B cell (primary cell): ENCODE results near the gene ADAMTS20. TPM values are rescaled to one million over a fixed set of nuclear protein-coding genes. Genes with fewer than 3 reads are reported as not detected.

Experiments
- ATAC-seq: fragments of 200-7000 bp; cut with Tn5 transposase; one replicate; pipeline ENCODE4 v1.10.0; 2021; ENCODE audit warnings: low read depth, mild to moderate bottlenecking, moderate number of reproducible peaks, moderate library complexity
- CTCF ChIA-PET: fragments of 350-600 bp; sonication (Branson Sonifier 250); formaldehyde crosslinking; loops from one replicate; lab custom pipeline; 2021; ENCODE audit warnings: antibody characterized with exemption, inconsistent platforms; lab: Charles Lee
- POLR2A ChIA-PET: fragments of 350-600 bp; sonication (Branson Sonifier 250); formaldehyde crosslinking; loops from one replicate; lab custom pipeline; 2021; ENCODE audit warnings: antibody characterized with exemption; lab: Charles Lee
- DNase-seq: peaks from one replicate; pipeline ENCODE4 v3.0.0; 2013
- H2AFZ ChIP-seq: 2 replicates; pipeline ENCODE4 v1.6.1; 2012; ENCODE audit warnings: mild to moderate bottlenecking, low read depth, low read length; ENCODE audit not compliant: insufficient read depth, poor library complexity, severe bottlenecking
- H3K27ac ChIP-seq, 2 donors: 1 replicate in 1 of 2; 2 replicates in 1 of 2; pipeline ENCODE4 v1.5.1; 2012 to 2013; ENCODE audit warnings: low read length in 2 of 2, mild to moderate bottlenecking in 2 of 2, moderate library complexity in 1 of 2
- H3K27me3 ChIP-seq, 4 experiments: fragments of 200-600 bp in 1 of 4; sonication (generic) in 1 of 4; replicated peaks in 1 of 4; 1 replicate in 2 of 4; 2 replicates in 2 of 4; pipeline versions ENCODE4 v1.6.1 to v1.7.0; 2013 to 2016; ENCODE audit warnings: low read length in 3 of 4, mild to moderate bottlenecking in 2 of 4, mixed read lengths in 1 of 4, moderate library complexity in 1 of 4; ENCODE audit not compliant: insufficient read depth in 4 of 4, control insufficient read depth in 3 of 4; ENCODE audit errors: control extremely low read depth in 1 of 4
- H3K36me3 ChIP-seq, 2 experiments: replicated peaks in 1 of 2; 1 replicate in 1 of 2; 2 replicates in 1 of 2; pipeline versions ENCODE4 v1.6.1 to v1.7.1; 2013; ENCODE audit warnings: low read length in 1 of 2; ENCODE audit not compliant: insufficient read depth in 2 of 2, control insufficient read depth in 1 of 2; ENCODE audit errors: control extremely low read depth in 1 of 2, extremely low read depth in 1 of 2
- H3K4me1 ChIP-seq, 2 donors: fragments of 200-600 bp in 1 of 2; sonication (generic) in 1 of 2; 1 replicate in 1 of 2; 2 replicates in 1 of 2; pipeline versions ENCODE4 v1.5.1 to v1.6.1; 2013 to 2017; ENCODE audit warnings: low read length in 2 of 2; ENCODE audit not compliant: control insufficient read depth in 2 of 2, insufficient read depth in 2 of 2
- H3K4me2 ChIP-seq: replicated peaks from 2 replicates; pipeline ENCODE3; 2012; ENCODE audit warnings: mild to moderate bottlenecking, low read depth, low read length; ENCODE audit not compliant: poor library complexity, severe bottlenecking
- H3K4me3 ChIP-seq, 5 experiments: fragments of 200-600 bp in 1 of 5; sonication (generic) in 1 of 5; 1 replicate in 3 of 5; 2 replicates in 2 of 5; pipeline versions ENCODE4 v1.5.1 to v1.7.0; 2011 to 2016; ENCODE audit warnings: low read length in 4 of 5, mild to moderate bottlenecking in 4 of 5, low read depth in 2 of 5, control low read depth in 1 of 5, moderate library complexity in 1 of 5; ENCODE audit not compliant: insufficient read depth in 1 of 5; ENCODE audit errors: control extremely low read depth in 1 of 5, extremely low read depth in 1 of 5
- H3K79me2 ChIP-seq: fragments of 200-600 bp; sonication (generic); one replicate; pipeline ENCODE4 v1.6.0; 2016; ENCODE audit warnings: low read length; ENCODE audit not compliant: control insufficient read depth, insufficient read depth
- H3K9ac ChIP-seq: fragments of 200-600 bp; sonication (generic); 2 replicates; pipeline ENCODE4 v1.6.1; 2017; ENCODE audit warnings: mild to moderate bottlenecking, low read length, moderate library complexity
- H3K9me3 ChIP-seq, 3 donors: one replicate each; pipeline versions ENCODE4 v1.6.1 to v1.7.1; 2013; ENCODE audit warnings: low read length in 2 of 3; ENCODE audit not compliant: control insufficient read depth in 2 of 3, insufficient read depth in 1 of 3; ENCODE audit errors: control extremely low read depth in 1 of 3
- H4K20me1 ChIP-seq: 2 replicates; pipeline ENCODE4 v1.6.0; 2012; ENCODE audit warnings: mild to moderate bottlenecking, low read length; ENCODE audit not compliant: insufficient read depth, control insufficient read depth, poor library complexity, severe bottlenecking
- H3K27ac Mint-ChIP-seq: one replicate; pipeline ENCODE4 v1.8.0; 2021; ENCODE audit warnings: mixed read lengths
- H3K27me3 Mint-ChIP-seq: one replicate; pipeline ENCODE4 v1.8.0; 2021; ENCODE audit warnings: mixed read lengths
- H3K4me1 Mint-ChIP-seq: one replicate; pipeline ENCODE4 v1.8.0; 2021; ENCODE audit warnings: mixed read lengths
- H3K4me3 Mint-ChIP-seq: one replicate; pipeline ENCODE4 v1.8.0; 2021; ENCODE audit warnings: mixed read lengths
- H3K9me3 Mint-ChIP-seq: one replicate; pipeline ENCODE4 v1.8.0; 2022; ENCODE audit warnings: mixed read lengths; ENCODE audit not compliant: insufficient read depth
- EZH2 ChIP-seq: IDR thresholded peaks from 2 replicates; pipeline ENCODE4 v1.6.1; 2012; ENCODE audit warnings: borderline replicate concordance, low read depth, mild to moderate bottlenecking, moderate library complexity, low read length; ENCODE audit not compliant: insufficient read depth, poor library complexity, severe bottlenecking
- WGBS: methylation state at CpG from one replicate; pipeline ENCODE4 v1.1.5; 2013; ENCODE audit warnings: missing lambda C conversion rate; ENCODE audit not compliant: insufficient coverage; 5-methylcytosine and 5-hydroxymethylcytosine counted together
- intact Hi-C: fragments of 100-400 bp; cut with micrococcal nuclease; formaldehyde crosslinking; loops from one replicate; pipeline ENCODE4 v1.10.0; 2022
- polyA plus RNA-seq: library from polyadenylated mRNA; depleted of rRNA; stranded (reverse); fragments of >200 nt; gene quantifications from 2 replicates; pipeline ENCODE4 v1.2.3, GENCODE V29; 2012
- total RNA-seq, 2 donors: library from RNA; stranded (reverse); fragments of 120-200 nt in 1 of 2; gene quantifications; 1 replicate in 1 of 2; 2 replicates in 1 of 2; pipeline versions ENCODE4 v1.2.3 to v1.2.4, GENCODE V29; 2013 to 2022
- TF ChIP-seq, protein P1 (sequence below): fragments of 200-600 bp; IDR thresholded peaks from one replicate; pipeline ENCODE4 v1.8.0; 2022; ENCODE audit warnings: antibody characterized with exemption, mild to moderate bottlenecking

Gene ADAMTS20
- total and polyA plus RNA-seq, 2 donors (not counting 1 experiment from before 2014, with no cell fraction given): not detected

- POLR2A ChIA-PET: no interaction called here
- Histone ChIP-seq H3K27me3 (no peaks in the 10 kb centered on the region), H3K79me2 (no peaks in the 10 kb centered on the region), H2AFZ (no peak overlapping the region), H3K36me3 (no peaks in the 10 kb centered on the region), H3K9me3 (no peaks in the 10 kb centered on the region), H4K20me1 (no peaks in the 10 kb centered on the region), H3K4me2 (no peak overlapping the region), H3K9ac (no peak overlapping the region), H3K27ac (no peak overlapping the region), H3K4me3 (no peak overlapping the region), H3K4me1 (no peaks in the 10 kb centered on the region)
- intact Hi-C loops: no loop called here
- Mint-ChIP-seq H3K4me3 (no peak overlapping the region), H3K9me3 (no peaks in the 10 kb centered on the region), H3K4me1 (no peaks in the 10 kb centered on the region), H3K27me3 (peaks cover under 1% of the 10 kb centered on the region), H3K27ac (no peak overlapping the region)
- TF ChIP-seq, protein P1, sequence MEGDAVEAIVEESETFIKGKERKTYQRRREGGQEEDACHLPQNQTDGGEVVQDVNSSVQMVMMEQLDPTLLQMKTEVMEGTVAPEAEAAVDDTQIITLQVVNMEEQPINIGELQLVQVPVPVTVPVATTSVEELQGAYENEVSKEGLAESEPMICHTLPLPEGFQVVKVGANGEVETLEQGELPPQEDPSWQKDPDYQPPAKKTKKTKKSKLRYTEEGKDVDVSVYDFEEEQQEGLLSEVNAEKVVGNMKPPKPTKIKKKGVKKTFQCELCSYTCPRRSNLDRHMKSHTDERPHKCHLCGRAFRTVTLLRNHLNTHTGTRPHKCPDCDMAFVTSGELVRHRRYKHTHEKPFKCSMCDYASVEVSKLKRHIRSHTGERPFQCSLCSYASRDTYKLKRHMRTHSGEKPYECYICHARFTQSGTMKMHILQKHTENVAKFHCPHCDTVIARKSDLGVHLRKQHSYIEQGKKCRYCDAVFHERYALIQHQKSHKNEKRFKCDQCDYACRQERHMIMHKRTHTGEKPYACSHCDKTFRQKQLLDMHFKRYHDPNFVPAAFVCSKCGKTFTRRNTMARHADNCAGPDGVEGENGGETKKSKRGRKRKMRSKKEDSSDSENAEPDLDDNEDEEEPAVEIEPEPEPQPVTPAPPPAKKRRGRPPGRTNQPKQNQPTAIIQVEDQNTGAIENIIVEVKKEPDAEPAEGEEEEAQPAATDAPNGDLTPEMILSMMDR: no peak
- TF ChIP-seq EZH2: no peak
- CTCF ChIA-PET: no interaction called here
- no peak for ATAC-seq
- DNase-seq: no peak
These were observed 236.0 kb downstream of the ADAMTS20 start for GRCh38 chr12:43315961-43316360.

GRCh38 chr12:43312991-43313505 lies 239.0 kb downstream of the ADAMTS20 start:
- no CpG with 5 or more reads among the region's 4 CpGs for WGBS
- Mint-ChIP-seq H3K27me3 (no peaks in the 10 kb centered on the region), H3K9me3 (no peaks in the 10 kb centered on the region), H3K4me3 (no peak overlapping the region), H3K4me1 (no peaks in the 10 kb centered on the region), H3K27ac (no peak overlapping the region)
- DNase-seq (no peak), ATAC-seq (no peak)
- Histone ChIP-seq H3K36me3 (no peaks in the 10 kb centered on the region), H2AFZ (no peak overlapping the region), H3K79me2 (no peaks in the 10 kb centered on the region), H3K4me1 (no peaks in the 10 kb centered on the region), H4K20me1 (no peaks in the 10 kb centered on the region), H3K9ac (no peak overlapping the region), H3K9me3 (peaks cover 0 to 2% (median 0%) of the 10 kb centered on the region in 3 donors), H3K27ac (no peak overlapping the region), H3K4me3 (no peak overlapping the region), H3K4me2 (no peak overlapping the region), H3K27me3 (no peaks in the 10 kb centered on the region)
- ChIA-PET CTCF (no interaction called here), POLR2A (no interaction called here)
- intact Hi-C loops: no loop called here
- TF ChIP-seq, protein P1: no peak
- TF ChIP-seq EZH2: no peak
